ENCODE data around the gene PNMA3.
"Not testable (repeated sequence)": the region's sequence is repeated elsewhere in the genome, so short reads cannot be mapped to it uniquely, and the experiment has no call there.

DNA sequence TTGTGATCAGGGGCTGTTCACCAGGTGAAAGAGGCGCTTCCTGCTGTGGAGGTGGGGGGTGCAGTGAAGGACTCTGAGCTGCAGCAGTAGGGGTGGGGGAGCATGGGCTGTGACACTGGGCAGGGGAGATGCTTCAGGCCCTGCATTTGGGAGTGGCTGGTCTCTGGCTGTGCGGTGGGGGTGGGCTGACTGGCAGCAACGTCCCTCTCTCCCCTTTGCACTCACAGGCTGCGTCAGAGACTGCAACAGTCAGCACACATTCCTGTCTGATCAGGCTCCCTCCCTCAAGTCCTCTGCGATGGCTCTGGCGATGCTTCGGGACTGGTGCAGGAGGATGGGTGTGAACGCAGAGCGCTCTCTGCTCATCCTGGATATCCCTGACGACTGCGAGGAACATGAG, 27.8 kb upstream of the PNMA3 start:
- TF ChIP-seq, protein P1, sequence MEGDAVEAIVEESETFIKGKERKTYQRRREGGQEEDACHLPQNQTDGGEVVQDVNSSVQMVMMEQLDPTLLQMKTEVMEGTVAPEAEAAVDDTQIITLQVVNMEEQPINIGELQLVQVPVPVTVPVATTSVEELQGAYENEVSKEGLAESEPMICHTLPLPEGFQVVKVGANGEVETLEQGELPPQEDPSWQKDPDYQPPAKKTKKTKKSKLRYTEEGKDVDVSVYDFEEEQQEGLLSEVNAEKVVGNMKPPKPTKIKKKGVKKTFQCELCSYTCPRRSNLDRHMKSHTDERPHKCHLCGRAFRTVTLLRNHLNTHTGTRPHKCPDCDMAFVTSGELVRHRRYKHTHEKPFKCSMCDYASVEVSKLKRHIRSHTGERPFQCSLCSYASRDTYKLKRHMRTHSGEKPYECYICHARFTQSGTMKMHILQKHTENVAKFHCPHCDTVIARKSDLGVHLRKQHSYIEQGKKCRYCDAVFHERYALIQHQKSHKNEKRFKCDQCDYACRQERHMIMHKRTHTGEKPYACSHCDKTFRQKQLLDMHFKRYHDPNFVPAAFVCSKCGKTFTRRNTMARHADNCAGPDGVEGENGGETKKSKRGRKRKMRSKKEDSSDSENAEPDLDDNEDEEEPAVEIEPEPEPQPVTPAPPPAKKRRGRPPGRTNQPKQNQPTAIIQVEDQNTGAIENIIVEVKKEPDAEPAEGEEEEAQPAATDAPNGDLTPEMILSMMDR (IDR thresholded peaks at IDR 0.05), result not testable (repeated sequence)
- not testable (repeated sequence) for TF ChIP-seq POLR2A (IDR thresholded peaks at IDR 0.05)
